LNCAP (cell line): ENCODE data around the gene HMMR.

Experiments
- CTCF ChIP-seq: fragments of 450-650 bp; IDR thresholded peaks from 2 replicates; pipeline ENCODE4 v1.5.1; 2017; ENCODE audit warnings: mild to moderate bottlenecking

HMMR gene

GRCh38 chr5:163448491-163448890, 11.9 kb upstream of the HMMR start:
- no peak for TF ChIP-seq CTCF

DNA sequence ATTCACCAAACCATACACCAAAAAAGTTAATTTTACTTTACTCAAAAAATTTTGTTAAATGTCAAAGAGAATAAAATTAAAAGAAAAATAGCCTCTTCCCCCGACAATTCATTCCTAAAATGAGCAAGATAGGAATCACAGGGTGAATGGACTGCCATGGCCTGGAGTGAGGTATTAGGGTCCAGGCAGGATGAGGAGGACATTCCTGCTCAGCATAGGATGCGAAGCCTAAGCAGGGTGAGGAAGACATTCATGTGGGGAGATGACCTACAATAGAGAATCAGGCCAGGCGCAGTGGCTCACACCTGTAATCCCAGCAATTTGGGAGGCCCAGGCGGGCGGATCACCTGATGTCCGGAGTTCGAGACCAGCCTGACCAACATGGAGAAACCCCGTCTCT, 8.9 kb upstream of the HMMR start:
- TF ChIP-seq CTCF = no peak

DNA sequence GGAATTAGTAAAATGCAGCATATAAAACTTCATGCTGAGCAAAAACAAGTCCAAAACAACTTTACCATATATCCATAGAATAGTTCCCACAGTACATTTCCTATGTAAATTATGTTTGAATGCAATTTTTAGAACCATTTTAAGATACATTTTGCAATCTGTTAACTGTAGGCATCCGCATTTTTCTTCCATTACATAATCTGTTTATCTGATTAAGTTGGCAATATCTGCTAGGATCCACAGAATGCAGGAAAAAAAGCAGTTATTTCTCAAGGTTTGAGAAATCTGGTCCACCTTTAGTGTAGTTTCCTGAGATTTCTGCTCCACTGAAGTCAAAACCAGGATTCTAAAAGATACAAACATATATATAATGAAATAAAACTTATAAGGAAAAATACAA, 6.7 kb upstream of the HMMR start:
- no peak for TF ChIP-seq CTCF

GRCh38 chr5:163456029-163456589, 4.3 kb upstream of the HMMR start:
- no peak for TF ChIP-seq CTCF

DNA sequence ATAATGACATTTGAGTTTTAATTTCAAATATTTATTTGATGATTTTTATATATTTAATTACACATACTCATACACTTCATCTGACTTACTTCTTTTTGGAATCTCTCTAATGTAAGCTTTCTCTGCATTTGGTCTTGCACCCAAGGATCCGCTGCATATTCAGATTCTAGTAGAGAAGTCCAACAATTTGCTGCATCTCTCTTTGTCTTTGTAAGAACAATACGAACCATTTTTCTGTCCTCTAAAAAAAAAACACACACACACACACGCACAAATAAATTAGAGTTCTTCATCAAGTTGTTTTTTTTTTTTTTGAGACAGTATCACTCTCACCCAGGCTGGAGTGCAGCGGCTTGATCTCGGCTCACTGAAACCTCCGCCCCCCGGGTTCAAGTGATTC, 3.6 kb upstream of the HMMR start:
- TF ChIP-seq CTCF = no peak

DNA sequence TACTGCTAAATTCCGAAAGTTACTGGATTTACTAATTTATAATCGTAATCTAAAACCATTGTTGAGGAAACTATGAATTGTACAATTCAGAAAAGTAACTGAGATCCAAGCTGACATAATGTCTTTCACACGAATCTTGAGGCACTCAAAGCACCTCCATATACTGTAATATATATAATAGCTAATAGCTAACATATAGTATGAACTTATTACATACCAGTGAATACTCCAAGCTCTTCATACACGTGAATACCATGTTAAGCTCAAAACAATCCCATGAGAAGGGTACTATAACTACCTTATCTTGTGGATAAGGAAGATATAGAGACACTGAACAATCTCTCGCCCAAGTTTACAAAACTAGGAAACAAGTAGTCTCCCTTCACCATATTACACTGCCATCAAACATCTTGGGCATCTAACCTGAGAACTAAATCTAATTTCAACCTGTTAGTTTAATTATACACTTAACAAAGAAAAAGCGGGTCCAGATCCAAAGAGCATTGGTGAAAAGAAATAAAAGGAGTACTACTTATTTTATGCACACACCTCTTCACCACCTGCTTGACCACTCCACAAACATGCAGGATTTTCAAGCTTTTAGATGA, 1.6 kb upstream of the HMMR start:
- TF ChIP-seq CTCF = no peak

DNA sequence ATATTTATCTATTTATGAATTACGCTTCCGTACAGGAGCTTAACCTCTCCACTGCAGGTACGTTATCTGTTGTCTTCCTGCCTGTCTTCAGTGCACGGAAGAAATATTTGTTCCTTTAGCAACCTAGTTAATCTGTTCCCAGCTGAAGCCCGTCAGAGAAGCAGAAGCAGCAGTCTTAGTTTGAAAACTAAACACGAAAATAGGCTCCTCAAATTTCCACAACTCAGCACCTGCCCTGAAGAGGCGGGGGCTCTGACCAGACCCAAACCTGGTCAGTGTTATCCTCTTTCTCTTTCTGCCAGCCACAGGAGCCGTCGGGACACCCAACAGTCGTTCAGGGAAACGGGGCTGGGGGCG, 992 bp upstream of the HMMR start:
- no peak for TF ChIP-seq CTCF
